B cell (primary cell): ENCODE results near the gene RNF8. TPM values are rescaled to one million over a fixed set of nuclear protein-coding genes. Genes with fewer than 3 reads are reported as not detected.
"Not testable (repeated sequence)": the region's sequence is repeated elsewhere in the genome, so short reads cannot be mapped to it uniquely, and the experiment has no call there.

ENCODE experiments used
- ATAC-seq: fragments of 200-7000 bp; cut with Tn5 transposase; one replicate; pipeline ENCODE4 v1.10.0; 2021; ENCODE audit warnings: low read depth, mild to moderate bottlenecking, moderate number of reproducible peaks, moderate library complexity
- CTCF ChIA-PET: fragments of 350-600 bp; sonication (Branson Sonifier 250); formaldehyde crosslinking; loops from one replicate; lab custom pipeline; 2021; ENCODE audit warnings: antibody characterized with exemption, inconsistent platforms; lab: Charles Lee
- POLR2A ChIA-PET: fragments of 350-600 bp; sonication (Branson Sonifier 250); formaldehyde crosslinking; loops from one replicate; lab custom pipeline; 2021; ENCODE audit warnings: antibody characterized with exemption; lab: Charles Lee
- DNase-seq: peaks from one replicate; pipeline ENCODE4 v3.0.0; 2013
- H2AFZ ChIP-seq: 2 replicates; pipeline ENCODE4 v1.6.1; 2012; ENCODE audit warnings: mild to moderate bottlenecking, low read depth, low read length; ENCODE audit not compliant: insufficient read depth, poor library complexity, severe bottlenecking
- H3K27ac ChIP-seq, 2 donors: 1 replicate in 1 of 2; 2 replicates in 1 of 2; pipeline ENCODE4 v1.5.1; 2012 to 2013; ENCODE audit warnings: low read length in 2 of 2, mild to moderate bottlenecking in 2 of 2, moderate library complexity in 1 of 2
- H3K27me3 ChIP-seq, 4 experiments: fragments of 200-600 bp in 1 of 4; sonication (generic) in 1 of 4; replicated peaks in 1 of 4; 1 replicate in 2 of 4; 2 replicates in 2 of 4; pipeline versions ENCODE4 v1.6.1 to v1.7.0; 2013 to 2016; ENCODE audit warnings: low read length in 3 of 4, mild to moderate bottlenecking in 2 of 4, mixed read lengths in 1 of 4, moderate library complexity in 1 of 4; ENCODE audit not compliant: insufficient read depth in 4 of 4, control insufficient read depth in 3 of 4; ENCODE audit errors: control extremely low read depth in 1 of 4
- H3K36me3 ChIP-seq, 2 experiments: replicated peaks in 1 of 2; 1 replicate in 1 of 2; 2 replicates in 1 of 2; pipeline versions ENCODE4 v1.6.1 to v1.7.1; 2013; ENCODE audit warnings: low read length in 1 of 2; ENCODE audit not compliant: insufficient read depth in 2 of 2, control insufficient read depth in 1 of 2; ENCODE audit errors: control extremely low read depth in 1 of 2, extremely low read depth in 1 of 2
- H3K4me1 ChIP-seq, 2 donors: fragments of 200-600 bp in 1 of 2; sonication (generic) in 1 of 2; 1 replicate in 1 of 2; 2 replicates in 1 of 2; pipeline versions ENCODE4 v1.5.1 to v1.6.1; 2013 to 2017; ENCODE audit warnings: low read length in 2 of 2; ENCODE audit not compliant: control insufficient read depth in 2 of 2, insufficient read depth in 2 of 2
- H3K4me2 ChIP-seq: replicated peaks from 2 replicates; pipeline ENCODE3; 2012; ENCODE audit warnings: mild to moderate bottlenecking, low read depth, low read length; ENCODE audit not compliant: poor library complexity, severe bottlenecking
- H3K4me3 ChIP-seq, 5 experiments: fragments of 200-600 bp in 1 of 5; sonication (generic) in 1 of 5; 1 replicate in 3 of 5; 2 replicates in 2 of 5; pipeline versions ENCODE4 v1.5.1 to v1.7.0; 2011 to 2016; ENCODE audit warnings: low read length in 4 of 5, mild to moderate bottlenecking in 4 of 5, low read depth in 2 of 5, control low read depth in 1 of 5, moderate library complexity in 1 of 5; ENCODE audit not compliant: insufficient read depth in 1 of 5; ENCODE audit errors: control extremely low read depth in 1 of 5, extremely low read depth in 1 of 5
- H3K79me2 ChIP-seq: fragments of 200-600 bp; sonication (generic); one replicate; pipeline ENCODE4 v1.6.0; 2016; ENCODE audit warnings: low read length; ENCODE audit not compliant: control insufficient read depth, insufficient read depth
- H3K9ac ChIP-seq: fragments of 200-600 bp; sonication (generic); 2 replicates; pipeline ENCODE4 v1.6.1; 2017; ENCODE audit warnings: mild to moderate bottlenecking, low read length, moderate library complexity
- H3K9me3 ChIP-seq, 3 donors: one replicate each; pipeline versions ENCODE4 v1.6.1 to v1.7.1; 2013; ENCODE audit warnings: low read length in 2 of 3; ENCODE audit not compliant: control insufficient read depth in 2 of 3, insufficient read depth in 1 of 3; ENCODE audit errors: control extremely low read depth in 1 of 3
- H4K20me1 ChIP-seq: 2 replicates; pipeline ENCODE4 v1.6.0; 2012; ENCODE audit warnings: mild to moderate bottlenecking, low read length; ENCODE audit not compliant: insufficient read depth, control insufficient read depth, poor library complexity, severe bottlenecking
- H3K27ac Mint-ChIP-seq: one replicate; pipeline ENCODE4 v1.8.0; 2021; ENCODE audit warnings: mixed read lengths
- H3K27me3 Mint-ChIP-seq: one replicate; pipeline ENCODE4 v1.8.0; 2021; ENCODE audit warnings: mixed read lengths
- H3K4me1 Mint-ChIP-seq: one replicate; pipeline ENCODE4 v1.8.0; 2021; ENCODE audit warnings: mixed read lengths
- H3K4me3 Mint-ChIP-seq: one replicate; pipeline ENCODE4 v1.8.0; 2021; ENCODE audit warnings: mixed read lengths
- H3K9me3 Mint-ChIP-seq: one replicate; pipeline ENCODE4 v1.8.0; 2022; ENCODE audit warnings: mixed read lengths; ENCODE audit not compliant: insufficient read depth
- EZH2 ChIP-seq: IDR thresholded peaks from 2 replicates; pipeline ENCODE4 v1.6.1; 2012; ENCODE audit warnings: borderline replicate concordance, low read depth, mild to moderate bottlenecking, moderate library complexity, low read length; ENCODE audit not compliant: insufficient read depth, poor library complexity, severe bottlenecking
- WGBS: methylation state at CpG from one replicate; pipeline ENCODE4 v1.1.5; 2013; ENCODE audit warnings: missing lambda C conversion rate; ENCODE audit not compliant: insufficient coverage; 5-methylcytosine and 5-hydroxymethylcytosine counted together
- intact Hi-C: fragments of 100-400 bp; cut with micrococcal nuclease; formaldehyde crosslinking; loops from one replicate; pipeline ENCODE4 v1.10.0; 2022
- polyA plus RNA-seq: library from polyadenylated mRNA; depleted of rRNA; stranded (reverse); fragments of >200 nt; gene quantifications from 2 replicates; pipeline ENCODE4 v1.2.3, GENCODE V29; 2012
- total RNA-seq, 2 donors: library from RNA; stranded (reverse); fragments of 120-200 nt in 1 of 2; gene quantifications; 1 replicate in 1 of 2; 2 replicates in 1 of 2; pipeline versions ENCODE4 v1.2.3 to v1.2.4, GENCODE V29; 2013 to 2022
- TF ChIP-seq, protein P1 (sequence below): fragments of 200-600 bp; IDR thresholded peaks from one replicate; pipeline ENCODE4 v1.8.0; 2022; ENCODE audit warnings: antibody characterized with exemption, mild to moderate bottlenecking

RNF8 gene
- total and polyA plus RNA-seq, 2 donors (not counting 1 experiment from before 2014, with no cell fraction given), result 5.3 to 16.9 TPM

- intact Hi-C loops, result no loop called here
- H3K27ac ChIP-seq, result no peak overlapping the region
- DNase-seq, result no peak
- no peaks in the 10 kb centered on the region for H3K36me3 ChIP-seq
- no peak overlapping the region for H3K4me3 ChIP-seq
- ChIA-PET POLR2A (no interaction called here), CTCF (interaction anchor here (0.9 kb wide), 1 partner anchor 73 kb away, joined by 4 read pairs; no protein-coding TSS in a partner anchor)
- no peaks in the 10 kb centered on the region for H3K4me1 ChIP-seq
- H4K20me1 ChIP-seq, result no peaks in the 10 kb centered on the region
- H3K27me3 ChIP-seq, result no peaks in the 10 kb centered on the region
- H3K79me2 ChIP-seq, result no peaks in the 10 kb centered on the region
- Mint-ChIP-seq H3K27ac (no peak overlapping the region), H3K27me3 (no peaks in the 10 kb centered on the region), H3K4me1 (no peaks in the 10 kb centered on the region), H3K4me3 (no peak overlapping the region), H3K9me3 (no peaks in the 10 kb centered on the region)
- H3K9me3 ChIP-seq, result no peaks in the 10 kb centered on the region
- TF ChIP-seq, protein P1, sequence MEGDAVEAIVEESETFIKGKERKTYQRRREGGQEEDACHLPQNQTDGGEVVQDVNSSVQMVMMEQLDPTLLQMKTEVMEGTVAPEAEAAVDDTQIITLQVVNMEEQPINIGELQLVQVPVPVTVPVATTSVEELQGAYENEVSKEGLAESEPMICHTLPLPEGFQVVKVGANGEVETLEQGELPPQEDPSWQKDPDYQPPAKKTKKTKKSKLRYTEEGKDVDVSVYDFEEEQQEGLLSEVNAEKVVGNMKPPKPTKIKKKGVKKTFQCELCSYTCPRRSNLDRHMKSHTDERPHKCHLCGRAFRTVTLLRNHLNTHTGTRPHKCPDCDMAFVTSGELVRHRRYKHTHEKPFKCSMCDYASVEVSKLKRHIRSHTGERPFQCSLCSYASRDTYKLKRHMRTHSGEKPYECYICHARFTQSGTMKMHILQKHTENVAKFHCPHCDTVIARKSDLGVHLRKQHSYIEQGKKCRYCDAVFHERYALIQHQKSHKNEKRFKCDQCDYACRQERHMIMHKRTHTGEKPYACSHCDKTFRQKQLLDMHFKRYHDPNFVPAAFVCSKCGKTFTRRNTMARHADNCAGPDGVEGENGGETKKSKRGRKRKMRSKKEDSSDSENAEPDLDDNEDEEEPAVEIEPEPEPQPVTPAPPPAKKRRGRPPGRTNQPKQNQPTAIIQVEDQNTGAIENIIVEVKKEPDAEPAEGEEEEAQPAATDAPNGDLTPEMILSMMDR, result no peak
- TF ChIP-seq EZH2, result no peak
- no peak for ATAC-seq
- no peak overlapping the region for H3K9ac ChIP-seq
- no peak overlapping the region for H2AFZ ChIP-seq
- H3K4me2 ChIP-seq, result no peak overlapping the region
These were observed 45.3 kb downstream of the RNF8 start for GRCh38 chr6:37399131-37399530.

DNA sequence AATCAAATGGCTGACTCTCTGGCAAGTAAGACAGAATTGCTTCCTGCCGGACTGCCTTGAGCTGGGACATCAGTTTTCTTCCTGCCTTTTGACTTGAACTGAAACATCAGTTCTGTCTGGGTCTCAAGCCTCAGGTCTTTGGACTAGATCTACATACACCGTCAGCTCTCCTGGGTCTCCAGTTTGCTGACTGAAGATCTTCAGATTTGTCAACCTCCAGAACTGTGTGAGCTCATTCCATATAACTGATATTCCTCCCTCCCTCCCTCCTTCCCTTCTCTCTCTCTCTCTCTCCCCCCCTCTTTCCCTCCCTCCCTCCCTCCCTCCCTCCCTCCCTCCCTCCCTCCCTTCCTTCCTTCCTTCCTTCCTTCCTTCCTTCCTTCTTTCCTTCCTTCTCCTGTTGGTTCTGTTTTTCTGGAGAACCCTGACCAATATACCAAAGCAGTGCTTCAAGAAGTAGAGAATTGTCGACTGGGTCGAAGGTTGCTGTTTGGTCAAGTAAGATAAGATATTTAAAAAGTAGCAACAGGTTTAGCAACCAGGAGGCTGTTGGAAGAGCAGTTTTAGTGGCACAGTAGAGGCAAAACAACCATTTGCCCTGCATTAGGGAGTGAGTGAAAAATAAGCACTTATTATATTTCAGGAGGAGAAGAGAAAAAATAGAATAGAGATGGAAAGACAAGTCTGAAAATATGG is 46.2 kb downstream of the RNF8 start:
- no peaks in the 10 kb centered on the region for H3K79me2 ChIP-seq
- no peak overlapping the region for H3K4me3 Mint-ChIP-seq
- H3K27ac ChIP-seq, result no peak overlapping the region
- POLR2A ChIA-PET, result no interaction called here
- H3K27me3 ChIP-seq, result no peaks in the 10 kb centered on the region
- no peaks in the 10 kb centered on the region for H3K9me3 Mint-ChIP-seq
- H3K9me3 ChIP-seq, result peaks cover 0 to 2% (median 0%) of the 10 kb centered on the region in 3 donors
- TF ChIP-seq, protein P1, result no peak
- TF ChIP-seq EZH2, result no peak
- intact Hi-C loops, result no loop called here
- no peaks in the 10 kb centered on the region for H3K4me1 Mint-ChIP-seq
- CTCF ChIA-PET, result interaction anchor here (0.9 kb wide), 1 partner anchor 74 kb away, joined by 4 read pairs; no protein-coding TSS in a partner anchor
- H3K36me3 ChIP-seq, result no peaks in the 10 kb centered on the region
- no peak overlapping the region for H3K9ac ChIP-seq
- ATAC-seq, result no peak
- H3K27me3 Mint-ChIP-seq, result no peaks in the 10 kb centered on the region
- H3K27ac Mint-ChIP-seq, result no peak overlapping the region
- no peak for DNase-seq
- H3K4me3 ChIP-seq, result no peak overlapping the region
- no peaks in the 10 kb centered on the region for H4K20me1 ChIP-seq
- H2AFZ ChIP-seq, result no peak overlapping the region
- H3K4me1 ChIP-seq, result no peaks in the 10 kb centered on the region
- WGBS, result 50% methylated on average over 2 of the region's 4 CpGs
- no peak overlapping the region for H3K4me2 ChIP-seq

DNA sequence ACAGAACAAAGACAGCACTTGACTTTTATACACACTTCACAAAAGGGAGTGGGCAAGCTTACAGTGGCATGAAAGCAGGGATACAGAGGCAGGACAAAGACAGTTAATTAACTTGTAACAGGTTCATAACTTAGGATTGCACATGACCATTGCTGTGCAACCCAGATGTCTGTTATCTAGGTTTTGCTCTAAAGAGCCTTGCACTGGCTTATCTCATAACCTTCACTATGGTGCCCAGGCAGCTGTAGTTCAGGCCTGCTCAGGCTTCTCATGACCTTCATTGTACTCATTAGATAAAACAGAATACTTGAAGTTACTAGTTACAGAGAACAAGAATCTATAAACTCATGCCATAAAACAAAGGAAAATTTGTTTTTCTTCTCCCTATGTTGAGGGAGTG is 47.9 kb downstream of the RNF8 start:
- H3K4me1 ChIP-seq, H3K27me3 Mint-ChIP-seq, H3K4me2 ChIP-seq, DNase-seq, CTCF ChIA-PET, H3K27ac ChIP-seq, H3K9me3 ChIP-seq, H3K9ac ChIP-seq, H3K36me3 ChIP-seq, H3K4me1 Mint-ChIP-seq, H3K4me3 ChIP-seq, H3K27me3 ChIP-seq, H3K79me2 ChIP-seq, POLR2A ChIA-PET, H4K20me1 ChIP-seq, H3K4me3 Mint-ChIP-seq, H2AFZ ChIP-seq, H3K27ac Mint-ChIP-seq, ATAC-seq, H3K9me3 Mint-ChIP-seq, intact Hi-C loops: not testable (repeated sequence)
